Kidney (tissue), 14 donors: ENCODE results near the gene BCL3. TPM values are rescaled to one million over a fixed set of nuclear protein-coding genes. Genes with fewer than 3 reads are reported as not detected.

ENCODE experiments used
- DNase-seq, 5 donors: peaks; one replicate each; pipeline ENCODE4 v3.0.0-alpha.2; 2013 to 2020
- FAIRE-seq: peaks from 2 replicates; lab custom pipeline; 2012; peaks lifted over from hg19 to GRCh38; lab: Jason Lieb, UNC
- H3K27ac ChIP-seq, 2 donors: one replicate each; pipeline ENCODE4 v1.7.0; 2013; ENCODE audit warnings: low read depth in 2 of 2, low read length in 2 of 2, inconsistent platforms in 1 of 2
- H3K27me3 ChIP-seq: one replicate; pipeline ENCODE4 v1.7.1; 2013; ENCODE audit warnings: low read length, inconsistent platforms; ENCODE audit not compliant: control insufficient read depth, insufficient read depth
- H3K36me3 ChIP-seq, 3 donors: one replicate each; pipeline versions ENCODE4 v1.7.0 to v1.7.1; 2013; ENCODE audit warnings: low read length in 3 of 3, control low read depth in 1 of 3, inconsistent platforms in 1 of 3; ENCODE audit not compliant: insufficient read depth in 3 of 3, control insufficient read depth in 2 of 3
- H3K4me1 ChIP-seq, 3 donors: one replicate each; pipeline versions ENCODE4 v1.7.0 to v1.7.1; 2013; ENCODE audit warnings: low read length in 3 of 3, inconsistent platforms in 1 of 3, low read depth in 1 of 3; ENCODE audit not compliant: control insufficient read depth in 2 of 3, insufficient read depth in 2 of 3
- H3K4me3 ChIP-seq, 3 donors: one replicate each; pipeline versions ENCODE4 v1.7.0 to v1.8.1; 2013; ENCODE audit warnings: low read length in 3 of 3, control low read depth in 1 of 3, inconsistent platforms in 1 of 3
- H3K9ac ChIP-seq, 3 donors: one replicate each; pipeline versions ENCODE4 v1.7.0 to v1.7.1; 2013; ENCODE audit warnings: low read length in 3 of 3, control low read depth in 1 of 3, inconsistent platforms in 1 of 3
- H3K9me3 ChIP-seq, 3 donors: one replicate each; pipeline versions ENCODE4 v1.7.0 to v1.7.1; 2013; ENCODE audit warnings: low read length in 3 of 3, control low read depth in 1 of 3, inconsistent platforms in 1 of 3; ENCODE audit not compliant: control insufficient read depth in 2 of 3, insufficient read depth in 1 of 3
- intact Hi-C: fragments of 100-400 bp; cut with DNase I; formaldehyde crosslinking; loops from one replicate; pipeline ENCODE4 v1.11.1; 2022
- polyA plus RNA-seq: library from polyadenylated mRNA; stranded (reverse); fragments of 350-450 nt; fragmentation: Illumina TruSeq; extraction: RNeasy Lipid Tissue Mini Kit (QIAGEN cat#74804); gene quantifications from one replicate; pipeline ENCODE4 v1.2.3, GENCODE V29; 2014; ENCODE audit warnings: low read depth, low replicate concordance; ENCODE audit not compliant: insufficient read depth
- total RNA-seq: library from RNA; stranded (reverse); fragmentation: NEBNext Ultra II Directional; extraction: Animal tissue kit (Norgen Biotek cat#: 25700); gene quantifications from one replicate; pipeline ENCODE4 v1.2.1, GENCODE V29; 2021
- TF ChIP-seq, protein P1 (sequence below): IDR thresholded peaks from 3 replicates; pipeline ENCODE4 v1.5.1; 2012; ENCODE audit warnings: mild to moderate bottlenecking, moderate library complexity, borderline replicate concordance; ENCODE audit not compliant: insufficient read depth; ENCODE audit errors: extremely low read depth
- donor health status: control.
- donor health status: control.
- donor health status: control.
- donor health status: control.
- donor health status: control.
- donor health status: DM: yes; HTN: yes; CAD: no.
- donor health status: Normal renal cell carcinoma (clear cell type).

The BCL3 gene
- total and polyA plus RNA-seq, 2 donors from 2014 or later: 23.2 to 86.8 TPM

GRCh38 chr19:44803442-44804428 lies 55.2 kb downstream of the BCL3 start:
- H3K9me3 ChIP-seq: no peaks in the 10 kb centered on the region
- no peaks in the 10 kb centered on the region for H3K27me3 ChIP-seq
- H3K36me3 ChIP-seq: no peaks in the 10 kb centered on the region
- peaks cover 0 to 18% (median 11%) of the 10 kb centered on the region in 3 donors for H3K4me1 ChIP-seq
- FAIRE-seq: no peak
- no peak overlapping the region for H3K9ac ChIP-seq
- intact Hi-C loops: no loop called here
- no peak overlapping the region for H3K27ac ChIP-seq
- TF ChIP-seq, protein P1, sequence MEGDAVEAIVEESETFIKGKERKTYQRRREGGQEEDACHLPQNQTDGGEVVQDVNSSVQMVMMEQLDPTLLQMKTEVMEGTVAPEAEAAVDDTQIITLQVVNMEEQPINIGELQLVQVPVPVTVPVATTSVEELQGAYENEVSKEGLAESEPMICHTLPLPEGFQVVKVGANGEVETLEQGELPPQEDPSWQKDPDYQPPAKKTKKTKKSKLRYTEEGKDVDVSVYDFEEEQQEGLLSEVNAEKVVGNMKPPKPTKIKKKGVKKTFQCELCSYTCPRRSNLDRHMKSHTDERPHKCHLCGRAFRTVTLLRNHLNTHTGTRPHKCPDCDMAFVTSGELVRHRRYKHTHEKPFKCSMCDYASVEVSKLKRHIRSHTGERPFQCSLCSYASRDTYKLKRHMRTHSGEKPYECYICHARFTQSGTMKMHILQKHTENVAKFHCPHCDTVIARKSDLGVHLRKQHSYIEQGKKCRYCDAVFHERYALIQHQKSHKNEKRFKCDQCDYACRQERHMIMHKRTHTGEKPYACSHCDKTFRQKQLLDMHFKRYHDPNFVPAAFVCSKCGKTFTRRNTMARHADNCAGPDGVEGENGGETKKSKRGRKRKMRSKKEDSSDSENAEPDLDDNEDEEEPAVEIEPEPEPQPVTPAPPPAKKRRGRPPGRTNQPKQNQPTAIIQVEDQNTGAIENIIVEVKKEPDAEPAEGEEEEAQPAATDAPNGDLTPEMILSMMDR: no peak
- no peak overlapping the region for H3K4me3 ChIP-seq
- DNase-seq: peak in 4 of 5 donors; percentile 24 to 60 (median 50)

DNA sequence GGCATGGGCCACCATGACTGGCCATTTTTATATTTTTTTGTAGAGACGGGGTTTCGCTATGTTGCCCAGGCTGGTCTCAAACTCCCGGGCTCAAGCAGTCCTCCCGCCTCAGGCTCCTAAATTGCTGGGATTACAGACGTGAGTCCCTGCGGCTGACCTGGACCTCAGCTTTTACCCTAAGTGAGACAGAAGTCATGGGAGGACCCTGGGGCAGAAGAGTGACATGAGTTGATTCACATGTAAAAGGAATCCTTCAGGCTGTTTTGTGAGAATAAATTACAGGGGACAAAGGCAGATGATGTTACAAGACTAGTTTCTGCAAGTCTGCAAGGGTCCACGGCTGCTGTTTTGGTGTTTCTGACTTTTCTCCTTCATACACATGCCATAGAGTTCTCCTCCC lies 57.8 kb downstream of the BCL3 start:
- Histone ChIP-seq H3K9me3 (no peaks in the 10 kb centered on the region), H3K27me3 (no peaks in the 10 kb centered on the region), H3K4me1 (peaks cover 0 to 28% (median 11%) of the 10 kb centered on the region in 3 donors), H3K27ac (no peak overlapping the region), H3K9ac (no peak overlapping the region), H3K36me3 (no peaks in the 10 kb centered on the region), H3K4me3 (no peak overlapping the region)
- FAIRE-seq (no peak), DNase-seq (peak in 1 of 5 donors; percentile 34)
- intact Hi-C loops: no loop called here
- TF ChIP-seq, protein P1: no peak

DNA sequence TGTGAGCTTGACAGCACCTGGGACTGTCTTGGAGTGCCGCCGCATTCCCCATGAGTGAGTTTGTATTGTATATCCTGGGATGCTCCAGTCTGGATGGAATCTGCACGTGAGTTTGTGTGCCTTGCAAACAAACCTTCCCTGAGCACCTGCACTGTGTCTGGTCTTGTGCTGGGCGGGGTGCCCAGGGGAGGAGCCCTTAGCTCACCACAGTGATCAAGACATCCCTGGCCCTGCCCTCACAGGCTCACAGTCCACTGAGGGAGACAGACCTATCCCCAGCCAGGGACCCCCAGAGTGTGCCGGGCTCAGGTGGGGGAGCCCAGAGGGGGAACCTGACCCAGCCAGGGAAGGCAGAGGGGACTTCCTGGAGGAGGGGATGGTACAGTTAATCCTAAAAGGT lies 58.7 kb downstream of the BCL3 start:
- peaks cover 0 to 30% (median 13%) of the 10 kb centered on the region in 3 donors for H3K4me1 ChIP-seq
- TF ChIP-seq, protein P1: no peak
- no peak overlapping the region for H3K4me3 ChIP-seq
- peaks cover 0 to 4% (median 0%) of the 10 kb centered on the region in 3 donors for H3K36me3 ChIP-seq
- intact Hi-C loops: no loop called here
- H3K9me3 ChIP-seq: no peaks in the 10 kb centered on the region
- DNase-seq: peak in 2 of 5 donors; percentile 40 to 56
- H3K27me3 ChIP-seq: no peaks in the 10 kb centered on the region
- FAIRE-seq: no peak
- H3K27ac ChIP-seq: peak overlapping the region; percentile 96 to 98
- peak overlapping the region in 1 of 3 donors; percentile 53 for H3K9ac ChIP-seq
